Astrocyte (in vitro differentiated cells and primary cell): ENCODE measurements around the gene ZDHHC14. TPM values are rescaled to one million over a fixed set of nuclear protein-coding genes. Genes with fewer than 3 reads are reported as not detected.

Experiments used
- DNase-seq: peaks from one replicate; pipeline ENCODE4 v3.0.0-alpha.2; 2010; ENCODE audit warnings: low read depth
- FAIRE-seq: peaks from 2 replicates; lab custom pipeline; 2011; peaks lifted over from hg19 to GRCh38; lab: Jason Lieb, UNC
- H2AFZ ChIP-seq: 2 replicates; pipeline ENCODE4 v1.6.0; 2012; ENCODE audit warnings: low read depth, low read length, inconsistent platforms
- H3K27ac ChIP-seq: 2 replicates; pipeline ENCODE4 v1.5.1; 2011; ENCODE audit warnings: low read depth, low read length, inconsistent platforms
- H3K27me3 ChIP-seq: 2 replicates; pipeline ENCODE4 v1.6.0; 2011; ENCODE audit warnings: low read length, inconsistent platforms; ENCODE audit not compliant: insufficient read depth
- H3K36me3 ChIP-seq: 2 replicates; pipeline ENCODE4 v1.5.1; 2011; ENCODE audit warnings: low read length, inconsistent platforms; ENCODE audit not compliant: insufficient read depth
- H3K4me1 ChIP-seq: 2 replicates; pipeline ENCODE4 v1.5.1; 2011; ENCODE audit warnings: low read length, inconsistent platforms; ENCODE audit not compliant: insufficient read depth
- H3K4me2 ChIP-seq: 2 replicates; pipeline ENCODE4 v1.6.0; 2012; ENCODE audit warnings: low read length, inconsistent platforms
- H3K4me3 ChIP-seq: 2 replicates; pipeline ENCODE4 v1.5.1; 2011; ENCODE audit warnings: low read depth, mild to moderate bottlenecking, low read length, inconsistent platforms; ENCODE audit not compliant: insufficient read depth
- H3K79me2 ChIP-seq: 2 replicates; pipeline ENCODE4 v1.6.0; 2012; ENCODE audit warnings: mild to moderate bottlenecking, low read length, inconsistent platforms; ENCODE audit not compliant: insufficient read depth
- H3K9ac ChIP-seq: 2 replicates; pipeline ENCODE4 v1.6.0; 2012; ENCODE audit warnings: mild to moderate bottlenecking, low read length, inconsistent platforms
- H3K9me3 ChIP-seq: 2 replicates; pipeline ENCODE4 v1.5.1; 2012; ENCODE audit warnings: low read depth, mild to moderate bottlenecking, low read length, inconsistent platforms; ENCODE audit not compliant: insufficient read depth
- H4K20me1 ChIP-seq: 2 replicates; pipeline ENCODE4 v1.6.0; 2012; ENCODE audit warnings: low read length, inconsistent platforms; ENCODE audit not compliant: insufficient read depth
- H3K27ac Mint-ChIP-seq: one replicate; pipeline ENCODE4 v1.8.0; 2021; ENCODE audit warnings: mild to moderate bottlenecking, mixed read lengths; ENCODE audit not compliant: unreplicated experiment
- H3K27me3 Mint-ChIP-seq: one replicate; pipeline ENCODE4 v1.8.0; 2021; ENCODE audit warnings: low read depth, mixed read lengths; ENCODE audit not compliant: unreplicated experiment
- H3K36me3 Mint-ChIP-seq: one replicate; pipeline ENCODE4 v1.8.0; 2021; ENCODE audit warnings: low read depth, mixed read lengths; ENCODE audit not compliant: unreplicated experiment
- H3K4me1 Mint-ChIP-seq: one replicate; pipeline ENCODE4 v1.8.0; 2021; ENCODE audit warnings: low read depth, mixed read lengths; ENCODE audit not compliant: unreplicated experiment
- H3K4me3 Mint-ChIP-seq: one replicate; pipeline ENCODE4 v1.8.0; 2021; ENCODE audit warnings: mild to moderate bottlenecking, moderate library complexity, mixed read lengths; ENCODE audit not compliant: unreplicated experiment
- H3K9me3 Mint-ChIP-seq: one replicate; pipeline ENCODE4 v1.8.0; 2021; ENCODE audit warnings: mild to moderate bottlenecking, mixed read lengths; ENCODE audit not compliant: unreplicated experiment
- EZH2 ChIP-seq: IDR thresholded peaks from 2 replicates; pipeline ENCODE4 v1.6.1; 2012; ENCODE audit warnings: mild to moderate bottlenecking, low read length, inconsistent platforms; ENCODE audit not compliant: insufficient read depth
- total RNA-seq: library from RNA; stranded (reverse); gene quantifications from 2 replicates; pipeline ENCODE4 v1.2.1, GENCODE V29; 2021
- TF ChIP-seq, protein P1 (sequence below): IDR thresholded peaks from 2 replicates; pipeline ENCODE4 v1.5.1; 2011; ENCODE audit warnings: low read depth, mild to moderate bottlenecking, inconsistent platforms, low read length, moderate library complexity; ENCODE audit not compliant: insufficient read depth

ZDHHC14 gene
- total RNA-seq, 1 donor from 2014 or later, result 7.2 TPM

DNA sequence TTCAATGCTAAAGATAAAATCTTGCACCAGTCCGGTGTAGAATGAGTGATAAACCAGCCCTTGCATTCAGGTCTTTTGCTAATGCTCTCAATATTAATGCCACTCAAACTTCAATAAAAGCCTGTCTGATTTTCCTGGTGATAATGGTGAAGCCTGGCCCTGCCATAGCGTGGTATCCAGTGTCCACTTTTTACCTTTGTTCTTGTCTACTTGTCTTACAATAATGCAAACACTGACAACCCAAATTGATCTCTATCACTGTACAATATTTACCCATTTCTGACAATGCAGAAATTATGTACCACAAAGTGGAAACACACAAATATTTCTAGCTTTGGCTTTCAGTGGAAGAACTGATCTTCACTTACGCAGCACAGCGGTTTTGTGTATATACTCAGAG, 189.1 kb downstream of the ZDHHC14 start:
- Mint-ChIP-seq H3K4me3 (no peak overlapping the region), H3K4me1 (no peaks in the 10 kb centered on the region), H3K27ac (no peak overlapping the region), H3K27me3 (no peaks in the 10 kb centered on the region), H3K36me3 (no peaks in the 10 kb centered on the region), H3K9me3 (peaks cover 2% of the 10 kb centered on the region)
- H3K36me3 ChIP-seq, result no peaks in the 10 kb centered on the region
- H4K20me1 ChIP-seq, result no peaks in the 10 kb centered on the region
- H3K27ac ChIP-seq, result no peak overlapping the region
- H3K9ac ChIP-seq, result no peak overlapping the region
- no peak for FAIRE-seq
- no peaks in the 10 kb centered on the region for H3K27me3 ChIP-seq
- no peaks in the 10 kb centered on the region for H3K9me3 ChIP-seq
- no peak overlapping the region for H3K4me2 ChIP-seq
- H2AFZ ChIP-seq, result no peak overlapping the region
- no peak overlapping the region for H3K4me3 ChIP-seq
- no peak for DNase-seq
- no peaks in the 10 kb centered on the region for H3K4me1 ChIP-seq
- H3K79me2 ChIP-seq, result no peaks in the 10 kb centered on the region
- no peak for TF ChIP-seq EZH2
- TF ChIP-seq, protein P1, sequence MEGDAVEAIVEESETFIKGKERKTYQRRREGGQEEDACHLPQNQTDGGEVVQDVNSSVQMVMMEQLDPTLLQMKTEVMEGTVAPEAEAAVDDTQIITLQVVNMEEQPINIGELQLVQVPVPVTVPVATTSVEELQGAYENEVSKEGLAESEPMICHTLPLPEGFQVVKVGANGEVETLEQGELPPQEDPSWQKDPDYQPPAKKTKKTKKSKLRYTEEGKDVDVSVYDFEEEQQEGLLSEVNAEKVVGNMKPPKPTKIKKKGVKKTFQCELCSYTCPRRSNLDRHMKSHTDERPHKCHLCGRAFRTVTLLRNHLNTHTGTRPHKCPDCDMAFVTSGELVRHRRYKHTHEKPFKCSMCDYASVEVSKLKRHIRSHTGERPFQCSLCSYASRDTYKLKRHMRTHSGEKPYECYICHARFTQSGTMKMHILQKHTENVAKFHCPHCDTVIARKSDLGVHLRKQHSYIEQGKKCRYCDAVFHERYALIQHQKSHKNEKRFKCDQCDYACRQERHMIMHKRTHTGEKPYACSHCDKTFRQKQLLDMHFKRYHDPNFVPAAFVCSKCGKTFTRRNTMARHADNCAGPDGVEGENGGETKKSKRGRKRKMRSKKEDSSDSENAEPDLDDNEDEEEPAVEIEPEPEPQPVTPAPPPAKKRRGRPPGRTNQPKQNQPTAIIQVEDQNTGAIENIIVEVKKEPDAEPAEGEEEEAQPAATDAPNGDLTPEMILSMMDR, result no peak

DNA sequence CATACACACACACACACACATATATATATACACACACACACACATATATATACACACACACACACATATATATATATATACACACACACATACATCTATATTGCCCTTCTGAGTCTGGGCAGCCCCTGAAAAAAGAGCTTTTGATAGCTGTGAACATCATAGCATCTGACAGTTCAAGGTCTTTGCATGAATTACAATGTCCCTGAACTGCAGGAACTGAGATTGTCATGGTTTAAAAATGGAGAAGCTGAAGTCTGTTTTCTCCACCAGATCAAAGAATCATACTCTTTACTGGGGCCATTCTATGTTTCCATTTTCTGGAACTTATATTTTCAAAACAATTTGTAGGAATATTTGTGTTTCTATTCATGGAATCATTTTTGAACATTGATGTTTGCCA, 189.8 kb downstream of the ZDHHC14 start:
- Mint-ChIP-seq H3K27ac (no peak overlapping the region), H3K36me3 (no peaks in the 10 kb centered on the region), H3K27me3 (no peaks in the 10 kb centered on the region), H3K4me1 (no peaks in the 10 kb centered on the region), H3K4me3 (no peak overlapping the region), H3K9me3 (no peaks in the 10 kb centered on the region)
- Histone ChIP-seq H3K4me1 (no peaks in the 10 kb centered on the region), H3K27ac (no peak overlapping the region), H2AFZ (no peak overlapping the region), H3K4me2 (no peak overlapping the region), H3K9ac (no peak overlapping the region), H4K20me1 (no peaks in the 10 kb centered on the region), H3K27me3 (no peaks in the 10 kb centered on the region), H3K4me3 (no peak overlapping the region), H3K36me3 (no peaks in the 10 kb centered on the region), H3K79me2 (no peaks in the 10 kb centered on the region), H3K9me3 (no peaks in the 10 kb centered on the region)
- DNase-seq, result no peak
- no peak for FAIRE-seq
- no peak for TF ChIP-seq EZH2
- TF ChIP-seq, protein P1, result no peak

DNA sequence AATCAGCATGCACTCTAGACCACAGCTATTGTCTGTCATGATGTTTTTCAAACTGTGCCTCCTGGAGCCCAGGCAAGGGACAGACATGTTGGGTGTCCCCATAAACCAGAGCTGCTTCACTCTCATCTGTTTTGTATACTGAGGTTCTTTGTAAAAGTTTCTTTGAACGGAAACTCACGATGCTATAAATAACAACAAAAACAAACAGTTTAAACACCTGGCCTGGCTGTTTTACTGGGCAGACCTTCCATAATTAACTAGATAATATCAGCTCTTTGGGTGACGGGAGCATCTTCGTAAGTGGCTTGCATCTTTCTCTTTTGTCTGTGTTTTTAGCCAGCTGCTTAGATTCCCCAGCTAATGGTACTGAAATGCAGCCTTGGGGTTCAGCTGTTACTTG, 190.3 kb downstream of the ZDHHC14 start:
- DNase-seq (no peak), FAIRE-seq (no peak)
- Mint-ChIP-seq H3K4me3 (no peak overlapping the region), H3K27me3 (peaks cover 2% of the 10 kb centered on the region), H3K9me3 (no peaks in the 10 kb centered on the region), H3K4me1 (no peaks in the 10 kb centered on the region), H3K36me3 (no peaks in the 10 kb centered on the region), H3K27ac (no peak overlapping the region)
- no peak overlapping the region for H2AFZ ChIP-seq
- H3K4me1 ChIP-seq, result no peaks in the 10 kb centered on the region
- no peaks in the 10 kb centered on the region for H4K20me1 ChIP-seq
- no peak overlapping the region for H3K9ac ChIP-seq
- TF ChIP-seq, protein P1, result no peak
- no peak for TF ChIP-seq EZH2
- no peak overlapping the region for H3K27ac ChIP-seq
- no peak overlapping the region for H3K4me3 ChIP-seq
- no peak overlapping the region for H3K4me2 ChIP-seq
- no peaks in the 10 kb centered on the region for H3K27me3 ChIP-seq
- no peaks in the 10 kb centered on the region for H3K36me3 ChIP-seq
- H3K79me2 ChIP-seq, result no peaks in the 10 kb centered on the region
- no peaks in the 10 kb centered on the region for H3K9me3 ChIP-seq
